GM20431 (cell line): ENCODE measurements around the gene ZNF674.

ENCODE experiments used
- in situ Hi-C: fragments of 300-500 bp; cut with MseI, MboI; formaldehyde crosslinking; loops from one replicate; pipeline ENCODE4 v1.15.0; 2020; ENCODE audit warnings: low sequenced_read_pairs; ENCODE audit not compliant: unreplicated experiment

The ZNF674 gene

GRCh38 chrX:46545111-46546005 is at the start of gene ZNF674:
Gene ZNF674, minus strand, starts transcription at chrX:46545421. Its CDS starts 3,334 bp downstream, at chrX:46542087.
- in situ Hi-C loops = no loop called here

- in situ Hi-C loops = no loop called here
Measured at GRCh38 chrX:46589977-46590723, 44.9 kb upstream of the ZNF674 start.

GRCh38 chrX:46588263-46588662 is 43.0 kb upstream of the ZNF674 start:
- in situ Hi-C loops = no loop called here

- in situ Hi-C loops = no loop called here
Measured at GRCh38 chrX:46587753-46588171, 42.5 kb upstream of the ZNF674 start.

- in situ Hi-C loops = no loop called here
Measured at GRCh38 chrX:46587158-46587557, 41.9 kb upstream of the ZNF674 start.

GRCh38 chrX:46584736-46585135 is 39.5 kb upstream of the ZNF674 start:
- in situ Hi-C loops = no loop called here

- in situ Hi-C loops = no loop called here
Measured at GRCh38 chrX:46582966-46583365, 37.7 kb upstream of the ZNF674 start.

GRCh38 chrX:46582325-46582724 is 37.1 kb upstream of the ZNF674 start:
- in situ Hi-C loops = no loop called here

- in situ Hi-C loops = no loop called here
Measured at GRCh38 chrX:46580613-46581012, 35.4 kb upstream of the ZNF674 start.

- in situ Hi-C loops = no loop called here
Measured at GRCh38 chrX:46579250-46579649, 34.0 kb upstream of the ZNF674 start.

- in situ Hi-C loops = no loop called here
Measured at GRCh38 chrX:46577221-46578005, 32.2 kb upstream of the ZNF674 start.

- in situ Hi-C loops = no loop called here
Measured at GRCh38 chrX:46576458-46576857, 31.2 kb upstream of the ZNF674 start.

GRCh38 chrX:46575991-46576392 is 30.8 kb upstream of the ZNF674 start:
- in situ Hi-C loops = no loop called here

- in situ Hi-C loops = no loop called here
Measured at GRCh38 chrX:46575586-46575985, 30.4 kb upstream of the ZNF674 start.

GRCh38 chrX:46574774-46575381 is 29.7 kb upstream of the ZNF674 start:
- in situ Hi-C loops = no loop called here

- in situ Hi-C loops = no loop called here
Measured at GRCh38 chrX:46573892-46574773, 28.9 kb upstream of the ZNF674 start.

GRCh38 chrX:46573331-46573891 is 28.2 kb upstream of the ZNF674 start, which contains the start of gene CHST7:
Gene CHST7, plus strand, starts transcription at chrX:46573765. Its CDS starts 167 bp downstream, at chrX:46573932.
- in situ Hi-C loops = no loop called here

- in situ Hi-C loops = no loop called here
Measured at GRCh38 chrX:46572340-46572936, 27.2 kb upstream of the ZNF674 start.
